Left renal cortex interstitium (tissue), 4 donors: ENCODE data around the gene SLC44A1. TPM values are rescaled to one million over a fixed set of nuclear protein-coding genes. Genes with fewer than 3 reads are reported as not detected.
A peak's percentile ranks its signal among the peaks of the same experiment; 100 is the strongest.

Source experiments
- DNase-seq, 4 donors: peaks; one replicate each; pipeline ENCODE4 v3.0.0-alpha.2; 2013; ENCODE audit warnings: low read depth in 4 of 4, low spot score in 2 of 4, missing footprints in 1 of 4
- polyA plus RNA-seq, 4 donors: library from polyadenylated mRNA; unstranded; fragments of 120-200 nt; gene quantifications; one replicate each; pipeline ENCODE4 v1.2.1, GENCODE V29; 2013; ENCODE audit not compliant: insufficient read length in 4 of 4

SLC44A1 gene
- polyA plus RNA-seq, 4 donors = 44.0 to 61.1 (median 48.8) TPM

DNA sequence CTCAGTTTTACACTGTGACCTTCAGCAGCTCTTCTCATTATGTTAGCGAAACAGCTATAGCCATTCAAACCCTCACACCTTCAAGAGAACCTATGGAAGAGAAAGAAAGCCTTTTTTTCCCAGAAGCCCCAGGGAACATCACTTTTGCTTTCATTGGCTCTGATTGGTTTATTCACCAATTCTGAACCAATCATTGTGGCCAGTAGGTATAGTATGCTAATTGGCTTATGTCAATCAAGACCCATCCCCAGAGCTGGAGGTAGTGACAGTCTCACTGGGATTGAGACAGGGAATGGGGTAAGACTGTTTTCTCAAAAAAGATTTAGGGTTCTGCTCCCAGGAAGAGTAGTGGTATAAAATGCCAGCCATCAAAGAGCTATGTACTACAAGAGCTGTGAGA is 129.3 kb downstream of the SLC44A1 start:
- DNase-seq = no peak

DNA sequence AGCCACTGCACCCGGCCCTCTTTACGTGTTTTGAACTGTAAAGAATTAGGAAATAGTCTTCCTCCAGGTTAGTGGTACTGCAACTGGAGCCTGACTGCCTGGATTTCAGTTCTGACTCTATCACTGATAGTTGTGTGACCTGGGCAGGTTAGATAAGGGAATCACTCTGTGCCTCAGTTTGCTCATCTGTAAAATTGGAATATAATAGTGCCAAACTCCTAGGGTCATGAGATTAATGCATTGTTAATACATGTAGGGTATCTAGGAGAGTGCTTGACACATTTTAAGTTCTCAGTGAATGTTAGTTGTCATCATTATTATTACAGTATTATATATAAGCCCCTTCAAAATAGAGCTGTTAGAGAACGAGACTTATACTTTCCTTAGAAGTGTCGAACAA is 130.9 kb downstream of the SLC44A1 start:
- no peak for DNase-seq

DNA sequence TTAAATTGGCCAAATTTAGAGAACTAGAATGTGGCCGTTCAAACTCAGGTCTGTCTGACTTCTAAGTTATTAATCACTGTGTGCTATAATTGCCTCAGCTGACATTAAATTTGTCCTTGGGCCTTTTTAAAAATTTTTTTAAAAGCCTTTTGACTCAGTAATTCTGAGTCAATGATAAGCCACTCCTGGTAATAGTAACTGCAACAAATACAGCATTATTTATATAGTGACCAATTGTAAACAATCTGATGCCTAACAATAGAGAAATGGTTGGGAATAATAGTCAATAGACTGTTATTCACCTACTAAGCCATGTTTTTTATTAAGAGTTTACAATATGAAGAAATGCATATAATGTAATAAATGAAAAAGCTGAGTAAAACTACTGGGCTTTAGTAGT is 132.4 kb downstream of the SLC44A1 start:
- no peak for DNase-seq

DNA sequence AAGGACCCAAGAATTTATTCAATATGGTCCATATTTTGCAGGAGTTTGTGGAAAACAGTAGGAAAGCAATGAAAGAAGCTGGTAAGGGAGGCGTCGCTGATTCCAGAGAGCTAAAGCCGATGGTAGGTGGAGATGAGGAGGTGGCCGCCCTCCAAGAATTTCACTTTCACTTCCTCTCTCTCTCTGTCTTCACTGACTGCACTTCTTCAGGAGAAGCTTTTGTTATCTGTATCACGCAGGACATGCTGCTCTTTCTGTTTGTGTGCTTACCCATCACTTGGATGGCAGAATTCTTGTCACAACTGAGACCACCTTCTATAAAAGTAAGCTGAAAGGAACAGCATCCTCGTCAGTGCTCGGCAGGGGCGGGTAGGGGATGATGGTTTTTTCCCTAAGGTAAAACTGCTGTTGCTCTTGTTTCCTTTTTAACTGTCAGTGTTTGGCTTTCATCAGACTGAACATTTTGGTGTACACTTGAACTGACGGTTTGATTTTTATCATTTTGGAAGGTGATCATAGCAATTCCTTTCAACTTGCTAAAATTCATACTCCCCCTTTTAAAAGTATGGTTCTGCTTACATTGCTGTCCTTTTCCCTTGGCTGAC is 141.0 kb downstream of the SLC44A1 start:
- DNase-seq = no peak

DNA sequence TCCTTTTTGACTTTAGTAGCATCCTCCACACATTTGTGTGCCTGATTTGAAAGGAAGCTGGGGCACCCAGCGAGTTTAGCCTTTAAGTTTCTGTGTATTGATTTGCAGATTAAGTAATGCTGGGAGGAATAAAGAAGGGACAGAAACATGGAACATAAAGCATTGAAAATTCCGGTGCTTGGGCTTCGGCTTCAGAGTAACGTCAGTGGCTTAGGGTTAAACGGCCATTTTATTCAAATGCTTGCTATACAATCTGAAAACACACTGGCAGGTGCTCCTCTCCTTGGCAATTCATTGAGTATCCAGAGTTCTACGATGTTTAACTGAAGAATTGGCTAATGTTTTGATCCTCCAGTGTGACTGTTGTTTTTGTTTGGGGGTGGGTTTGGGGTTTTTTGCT is 145.3 kb downstream of the SLC44A1 start:
- no peak for DNase-seq

DNA sequence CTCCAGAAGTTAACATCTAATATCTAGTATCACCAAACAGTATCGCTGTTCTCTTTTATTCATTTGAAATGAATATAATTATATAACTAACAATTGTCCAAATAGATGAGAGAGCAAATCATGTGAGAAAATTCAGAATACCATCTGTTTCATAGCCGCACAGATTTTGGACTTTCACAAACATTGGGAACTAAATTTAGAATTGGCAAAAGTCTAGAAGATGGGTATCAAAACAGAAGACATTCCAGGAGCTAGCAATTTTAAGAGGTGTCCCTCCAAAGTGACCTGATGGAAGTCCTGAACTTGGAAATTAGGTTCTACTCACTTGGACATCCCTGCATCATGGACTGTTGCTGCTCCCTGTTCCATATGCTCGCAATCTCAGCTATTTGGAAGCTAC is 146.4 kb downstream of the SLC44A1 start:
- no peak for DNase-seq

DNA sequence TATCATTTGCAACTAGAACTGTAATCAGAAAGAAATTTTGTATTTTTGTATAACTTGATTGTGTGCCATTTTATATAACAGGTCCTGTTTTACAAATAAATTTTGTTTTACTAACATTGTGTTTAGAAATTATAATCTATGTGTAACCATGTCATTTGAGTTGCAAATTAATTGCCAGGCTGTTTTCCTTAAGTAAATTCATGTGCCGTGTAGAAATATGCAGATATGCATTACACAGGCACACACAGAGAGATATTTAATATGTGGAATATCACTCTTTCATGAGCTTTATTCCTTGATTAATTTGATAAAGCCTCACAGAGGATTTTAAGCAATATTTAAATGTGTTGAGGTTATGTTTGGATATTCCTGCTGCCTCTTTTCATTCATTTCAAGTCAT is 146.8 kb downstream of the SLC44A1 start:
- DNase-seq = no peak

DNA sequence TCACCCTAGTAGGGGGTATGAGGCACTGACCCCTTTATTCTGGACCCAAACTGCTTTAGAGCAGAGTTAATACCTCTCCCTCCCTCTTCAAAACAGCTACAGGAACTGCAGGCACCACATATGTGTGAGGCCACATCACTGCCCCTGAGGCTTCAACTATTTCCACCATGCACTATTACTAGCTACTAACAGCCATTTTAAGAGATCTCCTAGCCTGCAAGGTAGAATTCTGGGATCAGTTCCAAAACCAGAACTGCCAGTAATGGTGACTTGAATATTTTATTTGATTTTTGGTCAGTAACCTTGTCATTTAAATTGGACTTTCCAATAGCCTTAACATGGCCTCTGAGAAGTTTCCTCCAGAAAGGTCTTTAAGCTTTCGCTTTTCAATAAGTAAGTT is 148.1 kb downstream of the SLC44A1 start:
- DNase-seq = no peak

DNA sequence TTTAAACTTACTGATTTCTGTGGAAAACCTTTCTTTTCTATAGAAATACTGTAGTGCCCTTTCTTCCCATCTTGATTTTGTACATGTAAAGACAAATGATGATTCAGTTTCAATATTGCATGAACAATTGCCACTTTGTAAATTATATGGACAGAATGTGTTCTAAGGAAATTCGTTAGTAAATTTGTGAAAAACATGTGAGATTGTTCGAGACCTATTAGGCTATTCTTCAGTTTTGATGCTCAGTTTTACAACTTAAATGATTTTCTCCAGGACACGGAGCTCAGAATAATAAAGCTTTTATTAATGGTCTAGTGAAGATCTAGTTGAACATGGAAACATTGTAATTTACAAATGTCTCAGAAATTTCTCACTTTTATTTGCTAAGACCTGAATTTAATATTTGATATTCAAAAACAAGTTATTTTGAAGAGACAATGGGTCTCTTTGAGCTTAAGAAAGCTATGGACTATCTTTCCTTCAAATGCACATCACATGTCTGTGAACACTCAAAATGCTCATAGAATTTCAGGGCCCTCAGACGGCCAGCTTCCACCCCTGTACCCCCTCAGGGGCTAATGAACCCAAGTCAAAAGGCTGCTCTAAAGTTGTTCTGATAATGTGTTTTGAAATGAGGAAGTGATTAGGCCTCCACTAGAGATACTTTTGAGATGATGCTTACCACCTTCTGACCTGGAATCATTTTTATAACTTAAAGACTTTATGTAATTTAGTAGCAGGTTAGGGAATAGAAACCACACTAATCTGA is 149.3 kb downstream of the SLC44A1 start:
- no peak for DNase-seq

DNA sequence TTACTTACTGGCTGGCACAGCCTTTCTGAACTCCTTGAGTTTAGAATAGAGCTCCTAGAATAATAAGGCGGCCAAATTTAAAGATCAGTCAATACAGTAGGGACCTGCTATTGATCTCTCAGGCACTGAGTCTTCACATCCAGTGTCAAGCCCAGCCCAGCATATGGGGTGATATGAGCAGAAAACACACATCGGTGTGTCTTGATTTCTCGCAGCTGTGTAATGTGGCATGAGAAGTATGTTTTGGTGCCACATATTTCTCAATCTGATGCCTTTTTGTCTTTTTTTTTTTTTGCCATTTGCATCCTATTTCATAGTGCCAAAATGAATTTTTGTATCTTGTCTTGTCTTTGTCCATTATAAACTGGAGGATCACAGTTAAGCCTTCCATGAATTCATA is 152.0 kb downstream of the SLC44A1 start:
- no peak for DNase-seq

DNA sequence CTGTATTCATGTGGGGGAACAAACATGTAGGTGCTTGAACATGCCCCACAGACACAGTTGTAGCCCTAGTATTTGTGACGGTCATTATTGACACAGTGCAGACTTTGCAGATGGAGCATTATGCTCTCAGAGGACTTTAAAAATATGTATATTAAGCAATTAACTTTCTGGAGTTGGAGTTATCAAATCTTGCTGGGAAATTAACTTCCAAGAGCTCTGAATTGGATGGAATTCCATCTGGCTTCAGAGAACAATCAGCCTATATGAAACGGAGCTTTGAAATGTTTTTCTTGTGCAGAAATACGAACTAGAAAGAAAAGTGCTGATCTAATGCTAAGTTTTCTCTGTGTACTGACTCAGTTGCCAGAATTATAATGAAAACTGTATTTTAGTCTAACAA is 152.4 kb downstream of the SLC44A1 start:
- no peak for DNase-seq

DNA sequence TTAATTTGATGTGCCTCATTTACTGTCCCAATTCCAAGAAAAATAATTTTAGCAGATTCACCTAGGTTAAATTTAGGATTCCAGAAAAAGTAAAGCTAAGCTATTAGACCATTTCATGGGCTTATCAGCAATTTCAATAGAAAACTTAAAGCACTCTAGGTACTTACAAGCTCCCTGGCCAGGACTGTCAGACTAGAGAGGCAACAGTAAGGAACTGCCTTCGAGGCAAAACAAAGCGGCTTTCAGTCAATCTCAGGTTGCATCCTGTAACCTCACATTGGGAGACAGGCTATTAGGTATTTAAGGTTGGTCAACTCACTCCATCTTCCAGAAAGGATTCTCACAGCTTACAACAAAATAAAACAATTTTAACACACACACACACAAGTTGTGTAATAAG is 154.7 kb downstream of the SLC44A1 start:
- no peak for DNase-seq

DNA sequence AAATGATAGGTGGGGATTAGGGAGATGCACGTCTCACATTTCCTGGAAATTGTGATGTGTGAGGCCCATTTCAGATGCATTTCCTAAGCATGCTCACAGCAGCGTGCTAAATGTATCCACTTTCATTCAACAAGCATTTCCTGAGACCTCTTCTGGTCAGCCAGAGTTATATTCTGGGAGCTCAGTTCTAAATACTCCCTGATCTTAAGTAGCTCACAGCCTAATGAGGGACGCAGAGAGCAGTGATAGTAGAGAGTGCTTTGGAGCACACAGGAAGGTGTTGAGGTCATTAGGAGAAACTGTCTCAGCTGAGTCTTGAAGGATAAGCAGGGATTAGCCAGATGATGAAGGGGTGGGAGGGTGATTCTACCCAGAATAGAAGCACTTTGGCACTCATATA is 157.2 kb downstream of the SLC44A1 start:
- DNase-seq = no peak

DNA sequence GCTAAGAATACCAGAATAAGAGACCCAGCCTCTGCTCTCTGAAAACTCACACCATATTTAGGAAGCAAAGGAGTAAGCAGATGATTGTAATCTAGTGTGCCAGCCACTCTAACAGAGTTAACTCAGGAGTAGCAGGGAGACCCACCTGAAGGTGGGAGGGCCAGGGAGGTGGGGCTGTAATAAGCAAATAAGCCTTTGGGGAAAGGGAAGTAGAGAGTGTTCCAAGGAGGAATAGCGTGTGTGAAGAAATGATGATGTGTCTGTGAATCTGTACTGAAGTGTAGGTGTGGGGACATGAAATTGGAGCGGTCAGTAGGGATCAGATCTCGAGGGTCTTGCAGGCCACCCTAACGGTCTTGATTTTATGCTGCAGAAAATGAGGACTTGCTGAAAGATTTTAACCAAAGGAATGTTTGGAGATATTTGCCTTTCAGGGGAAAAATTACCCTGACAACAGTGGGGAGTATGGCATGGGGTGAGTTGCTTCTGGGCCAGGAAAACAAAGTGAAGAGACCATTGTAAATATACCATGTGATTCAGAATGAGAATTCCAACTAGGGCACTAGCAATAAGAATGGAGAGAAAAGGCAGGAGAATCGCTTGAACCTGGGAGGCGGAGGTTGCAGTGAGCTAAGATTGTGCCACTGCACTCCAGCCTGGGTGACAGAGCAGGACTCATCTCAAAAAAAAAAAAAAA is 159.2 kb downstream of the SLC44A1 start:
- no peak for DNase-seq

DNA sequence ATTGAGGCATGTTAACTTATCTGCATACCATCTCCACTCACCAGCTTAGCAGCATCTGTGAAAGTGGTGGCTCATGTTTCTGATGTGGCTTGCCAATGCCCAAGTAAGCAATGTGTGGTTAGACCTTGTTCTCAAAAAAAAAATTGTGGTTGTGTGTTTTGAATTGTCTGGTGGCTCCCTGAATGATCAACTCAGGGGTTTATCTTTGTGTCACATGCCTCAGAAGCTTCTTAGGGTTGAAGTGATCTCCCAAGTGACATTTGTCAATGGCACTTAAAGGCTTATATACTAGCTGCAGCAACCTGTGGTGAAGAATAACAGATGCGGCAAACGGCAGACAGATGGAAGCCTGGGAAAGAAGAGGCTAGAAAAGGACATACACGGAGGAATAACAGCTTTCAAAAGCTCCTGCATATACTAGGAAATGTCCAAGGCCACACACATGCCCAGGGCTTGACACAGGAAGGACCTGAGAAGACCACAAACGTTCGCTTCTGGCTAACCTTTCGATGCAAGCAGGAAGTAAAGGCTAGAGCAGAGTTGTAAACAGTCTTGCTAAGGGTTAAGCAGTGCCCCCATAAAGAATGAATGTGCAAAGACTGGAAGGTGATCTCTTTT is 161.2 kb downstream of the SLC44A1 start:
- no peak for DNase-seq

DNA sequence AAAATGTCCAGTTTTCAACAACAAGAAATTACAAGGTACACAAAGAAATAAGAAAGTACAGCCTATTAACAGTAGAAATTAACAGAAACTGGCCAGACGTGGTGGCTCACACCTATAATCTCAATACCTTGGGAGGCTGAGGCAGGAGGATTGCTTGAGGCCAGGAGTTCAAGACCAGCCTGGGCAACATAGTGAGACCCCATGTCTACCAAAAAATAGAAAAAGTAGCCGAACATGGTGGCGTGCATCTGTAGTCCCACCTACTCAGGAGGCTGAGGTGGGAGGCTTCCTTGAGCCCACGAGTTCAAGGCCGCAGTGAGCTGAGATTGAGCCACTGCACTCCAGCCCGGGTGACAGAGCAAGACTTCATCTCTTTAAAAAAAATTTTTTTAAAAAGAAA is 161.9 kb downstream of the SLC44A1 start:
- DNase-seq = no peak

DNA sequence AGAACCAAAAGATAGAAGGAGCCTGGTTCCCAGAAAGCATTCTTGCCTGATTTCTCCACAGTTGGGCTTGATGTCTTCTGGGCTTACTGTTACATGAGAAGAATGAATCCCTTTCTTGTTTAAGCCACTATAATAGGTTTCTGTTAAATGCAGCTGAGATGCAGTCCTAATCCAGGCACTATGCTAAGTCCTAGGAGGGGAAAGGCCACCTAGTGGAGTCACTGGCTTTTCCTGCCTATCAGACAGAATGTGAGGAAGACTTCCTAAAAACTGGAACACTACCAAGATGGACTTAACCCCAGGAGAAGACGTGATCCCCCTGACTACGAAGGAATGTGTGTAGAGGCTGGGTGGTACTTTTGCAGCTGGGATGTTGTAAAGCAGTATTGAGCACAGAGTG is 169.1 kb downstream of the SLC44A1 start:
- no peak for DNase-seq

DNA sequence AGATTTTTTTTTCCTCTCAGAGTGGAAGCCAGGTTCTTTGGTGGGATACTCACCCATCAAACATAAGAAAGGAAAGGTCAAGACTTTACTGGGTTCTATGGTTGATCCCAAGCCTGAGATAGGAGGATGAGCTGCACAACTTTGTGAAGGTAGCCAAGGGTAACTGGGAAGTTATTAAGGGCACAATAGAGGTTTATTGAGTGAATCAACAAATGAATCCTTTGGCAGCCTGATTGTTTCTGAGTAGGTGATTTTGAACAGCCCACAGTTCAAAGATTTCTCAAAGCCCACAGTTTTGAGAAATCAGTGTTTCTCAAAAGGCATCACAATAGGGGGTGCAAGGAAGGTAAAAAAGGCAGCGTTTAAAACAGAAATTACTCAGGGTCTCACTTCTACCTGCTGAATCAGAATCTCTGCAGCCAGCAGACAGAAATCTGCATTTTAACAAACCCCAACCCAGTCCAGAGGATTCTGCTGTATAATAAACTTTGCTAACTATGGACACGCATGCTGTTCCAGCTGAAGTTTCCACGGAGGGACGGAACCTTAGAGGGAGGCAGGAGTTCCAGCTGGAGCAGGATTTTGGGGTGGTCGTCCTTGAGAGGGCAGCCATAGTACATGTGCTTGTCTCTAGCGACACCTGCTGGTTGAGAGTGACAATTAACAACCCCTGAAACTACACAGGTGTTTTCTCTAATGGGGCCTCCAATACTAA is 170.7 kb downstream of the SLC44A1 start:
- peak in 3 of 4 donors; percentile 53 to 66 (median 58) for DNase-seq

DNA sequence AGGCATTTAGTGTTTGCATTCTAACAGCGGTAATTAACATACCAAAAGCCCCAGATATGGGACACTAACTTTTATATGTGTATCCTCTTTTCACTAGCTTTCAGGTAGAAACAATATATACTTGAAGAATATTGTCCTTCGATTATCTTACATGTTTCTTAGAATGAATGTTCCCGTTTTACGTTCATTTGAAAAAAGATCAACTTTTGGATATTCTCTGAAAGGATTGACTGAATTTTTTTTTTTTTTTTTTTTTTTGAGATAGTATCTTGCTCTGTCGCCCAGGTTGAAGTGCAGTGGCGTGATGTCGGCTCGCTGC is 171.2 kb downstream of the SLC44A1 start:
- no peak for DNase-seq

DNA sequence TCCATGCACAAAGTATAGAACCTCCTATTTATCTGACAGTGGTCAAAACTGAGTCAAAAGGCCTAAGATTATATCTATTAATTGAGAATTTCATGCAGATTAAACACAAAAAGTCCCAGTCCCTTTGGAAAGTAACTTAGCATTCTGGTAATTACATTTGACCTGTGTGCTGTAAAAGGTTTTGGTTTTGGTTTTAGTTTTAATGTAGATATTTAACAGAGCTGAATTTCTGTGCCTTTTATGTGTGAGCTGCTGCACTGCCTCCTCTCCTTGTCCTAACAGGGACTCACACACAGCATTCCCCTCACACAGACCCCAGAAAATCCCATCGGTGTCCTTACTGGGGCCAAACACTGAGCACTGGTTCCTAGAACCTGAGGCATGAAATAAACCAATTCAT is 172.4 kb downstream of the SLC44A1 start:
- no peak for DNase-seq
